SW480 (cell line): ENCODE data around the gene SSR4.
"Not testable (repeated sequence)": the region's sequence is repeated elsewhere in the genome, so short reads cannot be mapped to it uniquely, and the experiment has no call there.

Source experiments
- DNase-seq: peaks from one replicate; pipeline ENCODE4 v3.0.0-alpha.2; 2016; ENCODE audit warnings: low spot score

SSR4 gene

DNA sequence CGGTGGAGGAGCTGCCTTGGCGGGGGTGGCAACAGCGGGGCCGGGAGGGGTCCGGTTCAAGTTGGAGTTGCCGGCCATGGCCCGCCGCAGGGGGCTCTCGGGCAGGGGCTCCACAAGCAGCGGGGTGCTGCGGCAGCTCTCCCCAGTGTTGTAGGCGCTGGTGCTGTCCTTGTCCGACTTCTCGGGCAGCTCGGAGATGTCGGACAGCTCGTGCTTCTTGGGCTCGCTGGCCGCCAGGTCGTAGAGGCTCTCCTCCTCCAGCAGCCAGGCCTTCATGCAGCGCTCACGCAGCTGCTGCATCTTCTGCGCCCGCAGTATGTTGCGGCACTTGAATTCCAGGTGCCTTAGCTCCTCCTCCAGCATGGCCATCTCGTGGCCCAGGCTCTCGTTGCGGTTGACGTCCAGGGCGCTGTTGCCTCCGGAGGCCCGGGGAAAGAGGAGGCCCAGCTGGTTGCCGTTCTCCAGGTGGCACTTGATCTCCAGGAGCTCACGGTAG lies 9.7 kb downstream of the SSR4 start:
- DNase-seq, result no peak

DNA sequence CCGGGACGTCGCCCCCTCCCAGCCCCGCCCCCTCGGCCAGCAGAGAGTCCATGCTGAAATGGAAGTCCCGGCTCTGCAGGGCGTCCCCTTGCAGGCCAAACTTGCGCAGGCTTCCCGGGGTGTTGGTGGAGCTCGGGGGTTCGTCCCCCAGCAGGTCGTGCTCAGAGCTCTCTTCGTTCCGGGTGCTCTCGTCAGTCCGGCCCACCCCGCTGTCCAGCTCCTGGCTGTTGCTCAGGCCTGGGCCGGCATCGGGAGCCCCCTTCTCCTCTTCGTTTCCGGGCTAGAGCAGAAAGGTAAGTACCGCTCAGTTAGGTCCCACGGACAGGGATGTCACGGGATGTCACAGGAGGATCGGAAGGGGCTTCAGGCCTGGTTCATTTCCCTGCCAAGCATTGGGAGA lies 10.2 kb downstream of the SSR4 start:
- DNase-seq, result no peak

DNA sequence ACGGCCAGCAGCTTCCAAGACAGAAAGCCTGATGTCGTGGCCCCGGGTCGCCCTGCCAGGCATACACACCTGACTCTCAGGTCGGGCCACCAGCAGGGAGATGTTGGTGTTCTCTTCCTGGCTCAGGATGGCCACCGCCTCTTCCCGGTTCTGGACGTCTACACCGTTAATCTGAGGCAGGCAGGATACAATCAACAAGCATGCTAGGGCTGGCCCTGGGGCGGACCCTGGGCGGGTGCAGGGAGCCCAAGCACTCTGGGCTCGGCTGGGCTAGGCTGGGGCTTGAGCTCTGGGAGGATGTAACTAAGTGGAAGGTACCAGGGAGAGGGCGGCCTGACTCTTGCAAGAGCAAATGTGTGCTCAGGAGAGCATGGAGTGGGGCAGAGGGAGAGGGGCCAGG lies 11.0 kb downstream of the SSR4 start:
- DNase-seq, result no peak

DNA sequence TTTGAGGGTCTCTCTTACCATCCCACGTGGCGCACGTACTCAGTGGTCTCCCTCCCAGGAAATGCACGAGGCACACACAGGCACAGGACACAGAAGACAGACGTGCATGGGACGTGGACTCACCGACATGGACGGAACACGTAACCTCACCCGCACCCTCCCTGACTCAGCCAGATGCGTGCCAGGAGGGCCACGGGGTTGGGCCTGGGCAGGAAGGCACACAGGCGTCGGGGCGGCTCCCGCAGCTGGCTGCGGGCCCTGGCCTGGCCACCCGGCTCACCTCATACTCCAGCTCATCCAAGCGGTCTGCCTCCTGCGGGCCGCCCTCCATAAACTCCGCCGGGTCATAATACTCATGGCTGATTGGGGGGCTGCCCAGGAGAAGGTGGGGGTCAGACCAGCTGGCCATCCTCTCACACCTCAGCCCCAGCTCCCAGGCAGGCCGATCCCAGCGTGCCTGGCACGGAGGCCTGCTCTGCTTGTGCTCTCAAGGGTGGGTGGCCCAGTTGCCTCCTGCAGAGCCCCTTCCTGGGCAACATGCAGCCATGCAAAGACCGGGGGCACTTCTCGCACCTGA lies 12.6 kb downstream of the SSR4 start:
- DNase-seq, result no peak

DNA sequence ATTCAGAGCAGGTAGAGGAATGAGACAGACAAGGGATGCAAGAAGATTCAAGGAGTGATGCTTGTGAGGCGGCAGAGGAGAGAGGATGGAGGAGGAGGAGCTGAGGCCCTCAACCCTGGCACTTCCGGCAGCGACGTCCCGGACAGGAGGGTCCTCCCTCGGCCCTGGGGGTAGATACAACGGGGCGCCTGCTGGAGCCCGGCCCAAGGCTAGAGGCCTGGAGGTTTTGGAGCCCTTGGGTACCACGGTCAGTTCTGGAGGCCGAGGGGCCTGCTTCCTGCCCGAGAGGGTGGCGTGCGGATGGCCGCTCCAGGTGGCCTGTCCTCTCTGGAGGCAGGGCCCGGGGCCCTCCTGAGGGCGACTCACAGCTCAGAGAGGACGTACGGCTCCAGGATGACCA lies 13.5 kb downstream of the SSR4 start:
- no peak for DNase-seq

DNA sequence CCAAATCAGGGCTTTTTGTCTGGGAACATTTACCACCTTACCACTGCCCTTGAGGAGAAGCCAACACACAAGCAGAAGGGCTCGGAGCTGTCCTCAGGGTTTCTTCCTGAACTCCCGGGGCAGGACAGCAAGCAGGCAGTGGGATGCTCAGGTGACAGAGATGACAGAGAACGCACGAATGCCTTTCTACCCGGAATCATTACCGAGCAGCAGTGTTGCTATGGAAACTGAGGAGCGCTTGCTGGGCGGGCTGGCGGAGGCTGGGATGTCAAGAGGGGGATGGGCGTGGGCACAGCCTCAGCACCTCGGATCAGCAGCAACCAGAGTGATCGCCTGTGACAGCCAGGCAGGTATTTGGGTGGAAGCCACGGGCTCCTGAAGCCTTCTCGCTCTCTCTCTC lies 17.8 kb downstream of the SSR4 start:
- no peak for DNase-seq

DNA sequence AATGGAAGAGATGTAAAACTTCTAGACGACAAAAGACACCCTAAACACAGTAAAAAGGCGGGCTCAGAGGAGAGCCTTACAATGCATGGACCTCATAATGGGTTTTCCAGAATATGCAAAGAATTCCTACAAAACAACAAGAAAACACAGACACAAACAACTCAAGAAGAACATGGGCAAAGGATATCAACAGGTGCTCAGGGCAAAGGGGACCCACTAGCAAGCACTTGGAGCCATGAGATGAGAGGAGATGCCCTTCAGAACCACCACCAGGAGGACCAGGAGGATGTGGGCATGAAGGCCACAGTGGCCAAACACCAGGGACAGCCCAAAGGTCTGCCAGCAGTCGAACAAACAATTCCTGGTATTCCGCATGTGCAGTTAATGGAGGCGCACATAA lies 18.7 kb downstream of the SSR4 start:
- DNase-seq, result no peak

DNA sequence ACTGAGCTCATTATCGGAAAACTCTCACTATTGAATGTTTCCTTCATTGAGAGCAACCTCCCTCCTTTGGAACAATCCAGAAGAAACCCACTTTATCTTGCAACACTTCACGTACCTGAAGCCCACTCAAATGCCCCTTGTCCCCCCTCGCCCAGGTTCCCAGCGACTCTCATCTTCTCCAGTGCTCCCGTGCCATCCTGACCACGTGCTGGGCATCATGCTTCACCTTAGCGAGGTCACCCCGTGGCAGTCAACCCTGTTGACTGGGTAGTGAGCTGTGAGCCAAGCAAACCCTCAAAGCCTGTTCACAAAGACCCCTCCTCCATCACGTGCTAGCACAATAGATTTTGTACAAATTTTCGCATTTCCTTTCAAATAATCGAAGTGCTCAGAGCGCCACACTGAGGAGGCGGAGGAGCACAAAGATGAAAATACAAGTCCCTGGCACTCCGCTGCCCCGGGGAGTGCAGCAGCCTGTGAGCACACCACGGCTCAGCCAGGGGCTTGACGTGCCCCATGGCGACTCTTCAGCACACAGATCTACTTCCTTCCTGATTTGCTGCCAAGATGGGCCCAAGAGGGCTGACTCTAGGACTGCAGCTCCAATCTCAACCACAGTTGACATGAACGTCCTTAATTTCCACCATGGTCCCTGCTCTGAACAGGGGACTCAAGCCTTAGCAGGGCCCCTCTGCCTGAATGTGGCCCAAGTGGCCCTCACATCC lies 20.3 kb downstream of the SSR4 start:
- DNase-seq, result no peak

DNA sequence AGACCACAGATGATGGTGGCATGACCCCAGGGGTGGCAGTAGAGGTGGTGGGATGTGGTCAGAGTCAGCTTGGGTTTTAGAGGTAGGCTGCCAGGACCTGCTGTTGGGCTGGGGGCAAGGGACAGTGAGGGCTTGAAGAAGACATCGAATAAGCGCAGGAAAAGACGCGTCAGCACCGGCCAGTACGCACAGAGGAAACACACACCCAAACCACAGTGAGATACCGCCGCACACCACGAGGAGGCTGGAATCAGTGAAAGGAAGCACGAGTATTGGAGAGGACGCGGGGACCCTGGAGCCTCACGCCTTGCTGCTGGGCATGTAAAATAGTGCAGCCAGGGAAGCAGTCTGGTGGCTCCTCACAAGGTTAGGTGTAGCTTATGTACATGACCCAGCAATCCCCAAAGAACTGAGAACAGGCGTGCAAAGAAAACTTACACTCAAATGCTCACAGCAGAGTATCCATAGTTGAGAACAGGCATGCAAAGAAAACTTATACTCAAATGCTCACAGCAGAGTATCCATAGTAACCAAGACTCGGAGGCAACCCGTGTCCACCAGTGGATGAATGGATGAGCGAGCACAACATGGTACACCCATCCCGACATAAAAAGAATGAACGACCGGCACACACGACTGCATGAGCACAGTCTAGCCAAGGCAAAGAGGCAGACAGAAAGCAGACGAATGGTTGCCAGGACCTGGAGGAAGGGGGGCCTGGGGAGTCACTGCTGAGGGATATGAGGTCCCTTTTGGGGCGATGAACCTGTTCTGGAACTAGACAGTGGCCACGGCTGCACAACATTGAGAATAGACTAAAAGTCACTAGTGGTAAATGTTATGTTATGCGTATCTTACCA lies 22.6 kb downstream of the SSR4 start:
- DNase-seq, result no peak

DNA sequence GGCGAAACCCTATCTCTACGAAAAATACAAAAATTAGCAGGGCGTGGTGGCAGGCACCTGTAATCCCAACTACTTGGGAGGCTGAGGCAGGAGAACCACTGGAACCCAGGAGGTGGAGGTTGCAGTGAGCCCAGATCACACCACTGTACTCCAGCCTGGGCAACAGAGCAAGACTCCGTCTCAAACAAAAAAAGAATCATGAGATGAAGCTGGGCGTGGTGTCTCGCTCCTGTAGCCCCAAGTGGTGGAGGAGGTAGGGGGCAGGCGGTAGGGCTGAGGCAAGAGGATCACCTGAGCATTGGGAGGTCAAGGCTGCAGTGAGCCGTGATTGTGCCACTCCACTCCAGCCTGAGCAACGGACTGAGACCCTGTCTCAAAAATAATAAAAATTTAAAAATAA lies 23.6 kb downstream of the SSR4 start:
- DNase-seq, result not testable (repeated sequence)

DNA sequence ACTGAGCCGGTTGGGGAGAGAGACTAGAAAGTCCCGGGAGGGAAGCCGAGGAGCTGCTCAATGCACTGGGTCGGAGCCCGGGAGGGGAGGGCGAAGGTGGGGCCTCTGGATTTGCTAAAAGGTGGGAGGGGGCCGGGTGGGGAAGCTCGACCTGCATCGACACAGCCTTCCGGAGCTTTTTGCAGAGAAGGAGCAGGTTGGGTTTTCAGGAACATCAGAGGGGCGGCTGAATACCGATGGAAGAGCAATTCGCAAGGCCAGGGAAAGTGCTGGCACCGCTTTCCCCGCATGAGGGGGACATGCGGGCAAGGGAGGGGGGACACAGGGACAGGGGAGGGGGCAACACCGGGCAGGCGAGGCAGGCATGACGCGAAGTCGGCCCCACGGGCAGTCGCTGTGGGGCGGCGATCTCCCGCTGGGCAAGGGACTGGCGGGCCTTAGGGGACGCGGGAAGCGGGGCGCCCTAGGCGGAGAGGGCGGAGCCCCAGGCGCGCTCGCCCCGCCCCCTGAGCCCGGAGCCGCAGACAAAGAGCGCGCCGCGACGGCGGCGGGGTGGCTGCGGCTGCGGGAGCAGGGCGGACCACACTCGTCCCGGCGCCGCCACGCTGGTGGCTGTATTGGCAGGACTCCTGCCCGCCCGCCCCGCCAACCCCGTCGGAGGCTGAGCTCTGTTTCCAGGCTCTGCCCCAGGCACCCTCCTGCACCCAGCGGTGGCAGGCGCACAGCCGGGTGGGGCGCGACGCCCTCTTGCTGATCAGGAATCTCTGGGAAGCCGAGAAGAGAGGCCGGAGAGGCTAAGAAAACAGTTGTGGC lies 24.3 kb downstream of the SSR4 start:
- peak; percentile 31 for DNase-seq

DNA sequence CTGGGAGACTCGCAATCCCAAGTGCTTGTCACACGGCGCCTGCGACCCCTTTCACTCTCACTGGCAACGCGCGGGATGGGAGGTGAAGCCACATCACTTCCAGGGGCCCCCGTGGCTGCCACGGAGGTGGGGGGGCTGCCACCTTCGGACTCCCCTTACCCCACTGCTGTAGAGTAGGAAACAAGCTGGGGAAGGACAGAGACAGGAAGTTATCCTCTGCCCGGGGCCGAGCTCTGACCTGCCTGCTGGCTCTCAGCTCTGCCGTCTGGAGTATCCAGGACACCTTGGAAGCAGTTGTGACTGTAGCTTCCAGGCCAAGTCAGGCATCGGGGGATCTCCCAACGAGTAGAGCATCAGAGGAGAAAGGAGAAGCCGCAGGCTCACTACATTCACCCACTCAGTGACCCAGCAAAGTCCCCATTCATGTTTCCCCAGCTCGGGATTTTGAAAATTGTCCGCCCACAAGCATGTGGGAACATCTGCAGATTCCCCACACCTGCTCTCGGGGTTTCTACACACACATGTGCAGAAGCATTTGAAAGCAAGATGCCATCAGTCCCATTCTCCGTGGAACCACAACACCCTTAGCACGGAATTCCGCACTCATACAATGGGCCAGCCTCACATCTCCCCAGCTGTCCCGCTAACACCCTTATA lies 25.0 kb downstream of the SSR4 start:
- DNase-seq, result no peak

DNA sequence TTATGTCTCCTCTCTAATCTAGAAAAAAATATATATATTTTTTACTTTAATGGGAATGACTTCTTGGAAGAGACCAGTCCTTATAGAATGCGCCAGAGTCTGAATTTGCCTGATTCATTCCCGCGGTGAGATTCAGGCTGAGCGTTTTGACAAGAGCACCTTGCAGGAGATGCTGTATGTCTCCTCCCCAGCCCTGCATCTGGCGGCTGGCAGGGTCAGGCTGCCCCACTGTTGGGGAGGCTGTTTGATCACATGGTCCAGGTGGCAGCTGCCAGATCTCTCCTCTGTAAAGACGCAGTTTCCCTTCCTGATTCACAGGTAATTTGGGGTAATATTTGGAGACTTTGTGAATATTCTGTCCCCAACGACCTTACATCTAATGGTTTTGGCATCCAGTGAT lies 26.1 kb downstream of the SSR4 start:
- DNase-seq, result no peak

DNA sequence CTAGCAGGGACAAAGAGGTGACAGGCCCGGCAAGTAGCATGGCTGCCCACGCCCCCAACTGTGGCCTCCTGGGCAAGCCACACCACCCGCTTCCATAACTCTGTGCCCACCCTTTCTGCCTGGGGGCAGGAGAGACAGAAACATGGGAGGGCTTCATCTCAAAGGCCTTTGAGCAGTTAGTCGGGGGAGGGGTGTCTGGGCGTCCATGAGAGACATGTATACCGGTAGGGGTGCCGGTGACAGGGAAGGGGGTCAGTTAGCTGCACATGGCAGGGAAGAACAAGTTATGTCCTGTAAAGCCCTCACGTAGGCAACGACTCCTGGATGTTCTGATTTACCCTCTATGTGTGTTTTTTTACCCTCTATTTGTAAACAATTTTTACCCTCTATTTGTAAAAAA lies 26.6 kb downstream of the SSR4 start:
- no peak for DNase-seq

DNA sequence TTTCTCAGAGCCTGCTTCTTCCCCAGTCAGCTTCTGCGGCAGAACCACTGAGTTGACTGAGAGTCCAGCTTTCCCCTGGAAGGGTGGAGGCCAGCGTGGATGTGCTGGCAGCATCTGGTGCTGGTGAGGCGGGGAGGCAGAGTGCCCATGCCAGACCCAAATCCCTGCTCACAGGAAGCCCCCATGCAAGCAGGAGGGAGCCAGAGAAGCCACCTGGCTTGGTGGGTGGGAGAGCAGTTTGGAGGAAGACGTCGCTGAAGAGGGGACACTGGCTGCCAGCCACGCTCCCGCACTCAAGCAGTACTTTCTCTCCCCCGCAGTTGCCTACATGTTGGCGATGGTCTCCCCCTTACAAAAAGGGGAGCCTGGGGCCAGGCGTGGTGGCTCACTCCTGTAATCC lies 29.9 kb downstream of the SSR4 start:
- DNase-seq, result no peak

DNA sequence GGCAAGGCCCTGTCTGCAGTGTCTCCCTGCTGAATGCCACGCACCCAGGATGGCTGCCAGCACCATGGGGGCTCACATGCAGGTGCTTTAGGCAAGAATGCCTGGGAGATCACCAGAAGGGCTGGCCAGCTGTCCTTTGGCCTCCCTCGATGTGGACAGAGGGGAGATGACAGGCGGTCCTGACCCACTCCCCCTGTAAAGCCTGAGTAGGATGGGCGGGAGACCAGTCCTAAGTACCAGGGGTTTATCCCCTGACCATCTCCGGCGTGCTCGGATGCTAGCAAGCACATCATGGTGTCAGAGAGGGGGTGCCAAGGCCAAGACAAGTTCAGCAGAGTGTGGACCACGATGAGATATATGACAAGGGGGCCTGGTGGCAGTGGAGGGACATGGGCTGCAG lies 30.6 kb downstream of the SSR4 start:
- DNase-seq, result no peak

DNA sequence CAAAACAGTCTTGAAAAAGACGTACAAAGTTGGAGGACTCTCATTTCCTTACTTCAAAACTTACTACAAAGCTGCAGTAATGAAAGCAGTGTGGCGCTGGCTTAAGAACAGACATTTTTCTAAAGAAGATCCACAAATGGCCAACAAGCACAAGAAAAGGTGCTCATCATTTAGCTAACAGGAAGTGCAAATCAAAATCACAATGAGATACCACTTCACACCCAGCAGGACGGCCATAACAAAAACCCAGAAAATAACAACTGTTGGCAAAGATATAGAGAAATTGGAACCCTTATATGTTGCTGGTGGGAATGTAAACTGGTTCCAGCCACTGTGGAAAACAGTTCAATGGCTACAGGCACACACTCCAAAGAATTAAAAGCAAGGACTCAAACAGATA lies 32.5 kb downstream of the SSR4 start:
- DNase-seq, result no peak

DNA sequence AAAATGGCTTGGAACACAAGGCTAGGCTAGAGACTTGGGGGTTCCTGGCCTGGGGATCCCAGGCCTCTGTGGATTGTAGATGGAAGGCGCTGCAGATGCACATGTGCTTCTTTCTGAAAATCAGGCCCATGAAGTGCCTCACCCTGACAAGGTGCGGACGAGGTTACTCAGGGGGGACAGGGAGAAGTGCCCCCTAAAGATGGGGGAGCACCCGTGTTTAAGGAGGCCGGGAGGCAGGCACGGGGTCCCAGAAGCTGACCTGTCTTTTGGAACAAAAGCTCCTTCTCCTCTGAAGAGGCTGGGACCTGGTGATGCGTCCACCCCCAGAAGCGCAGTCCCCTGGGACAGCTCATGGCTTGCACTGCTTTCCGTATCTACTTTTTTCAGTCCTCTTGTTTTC lies 33.4 kb downstream of the SSR4 start:
- DNase-seq, result no peak

DNA sequence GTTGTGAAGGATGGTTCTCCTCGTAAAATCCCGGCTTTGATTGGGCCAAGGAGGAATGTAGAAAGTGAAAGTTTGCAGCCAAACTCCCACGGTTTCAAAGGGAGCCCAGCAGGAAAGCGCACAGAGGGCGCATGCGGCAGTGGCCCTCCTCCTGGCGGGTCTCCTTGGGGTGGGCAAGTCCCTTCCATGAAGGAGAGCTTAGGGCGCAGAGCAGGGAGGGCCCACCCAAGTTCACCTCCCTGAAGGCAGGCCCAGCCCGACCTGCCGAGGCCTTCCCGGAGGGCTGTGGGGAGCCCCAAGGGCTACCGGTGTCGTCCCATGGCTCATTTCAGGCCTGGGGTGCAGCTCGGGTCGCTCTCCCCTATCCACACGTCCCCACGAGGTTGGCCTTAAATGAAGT lies 33.8 kb downstream of the SSR4 start:
- DNase-seq, result no peak

DNA sequence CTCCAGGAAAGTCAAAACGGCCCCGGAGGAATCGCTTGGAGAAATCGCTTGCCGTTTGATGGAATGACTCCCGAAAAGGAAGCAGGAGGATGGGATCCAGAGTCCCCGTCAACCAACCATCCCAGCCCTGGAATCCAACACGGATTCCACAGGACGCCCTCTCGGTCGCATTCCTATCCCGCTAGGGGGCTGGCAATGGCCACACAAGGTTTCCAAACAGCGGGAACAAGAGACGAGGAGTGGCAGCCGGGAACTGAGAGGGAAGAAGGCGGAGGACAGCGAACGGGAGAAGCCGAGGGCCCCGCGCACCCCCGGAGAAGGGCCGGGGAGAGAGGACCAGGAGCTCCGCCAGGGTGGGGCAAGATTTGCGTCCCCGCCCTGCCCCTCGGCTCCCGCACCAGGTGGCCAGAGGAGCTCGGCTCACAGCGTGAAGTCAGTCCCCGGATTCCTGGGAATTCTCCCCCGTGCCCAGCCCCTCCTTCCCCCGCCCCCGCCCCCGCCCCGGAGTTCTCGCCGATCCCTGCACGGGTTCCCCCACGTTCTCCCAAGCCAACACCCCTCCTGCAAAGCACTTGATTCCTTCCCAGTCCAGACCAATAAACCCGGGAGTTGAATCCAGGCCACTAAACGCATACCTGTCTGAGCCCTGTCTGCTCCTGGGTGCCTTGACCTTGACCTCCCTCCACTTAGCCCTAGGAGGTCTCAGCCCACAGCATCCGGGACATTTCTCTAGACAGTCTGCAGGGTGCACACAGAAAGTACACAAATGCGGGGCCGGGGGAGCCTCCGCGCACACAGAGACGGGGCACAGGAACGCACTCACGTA lies 34.5 kb downstream of the SSR4 start:
- DNase-seq, result peak; percentile 25

DNA sequence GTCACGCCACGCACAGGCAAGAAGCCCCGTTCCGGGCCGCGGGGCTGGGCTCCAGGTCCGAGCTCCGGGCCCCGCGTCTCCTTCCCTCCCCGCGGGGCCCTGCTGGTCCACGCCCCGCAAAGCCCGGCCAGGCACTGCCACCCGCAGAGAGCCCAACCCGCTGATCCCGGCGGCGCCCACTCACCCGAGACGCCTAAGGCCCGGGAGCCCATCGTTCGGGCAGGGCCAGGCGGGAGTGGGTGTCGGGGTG lies 35.0 kb downstream of the SSR4 start:
- DNase-seq, result no peak
